ENCODE data around the gene GRIK4.

The GRIK4 gene

DNA sequence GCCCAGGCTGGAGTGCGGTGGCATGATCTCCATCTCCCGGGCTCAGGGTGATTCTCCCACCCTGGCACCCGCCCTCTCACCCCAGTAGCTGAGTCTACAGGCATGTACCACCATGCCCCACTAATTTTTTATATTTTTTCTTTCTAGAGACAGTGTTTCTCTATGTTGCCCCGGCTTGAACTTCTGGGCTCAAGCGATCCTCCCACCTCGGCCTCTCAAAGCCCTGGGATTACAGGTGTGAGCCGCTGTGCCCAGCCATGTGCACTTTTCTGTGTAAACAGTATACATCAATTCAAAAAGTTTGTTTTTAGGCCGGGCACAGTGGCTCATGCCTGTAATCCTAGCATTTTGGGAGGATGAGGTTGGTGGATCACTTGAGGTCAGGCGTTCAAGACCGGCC lies 14.7 kb downstream of the GRIK4 start:
- DNase-seq, result no peak

DNA sequence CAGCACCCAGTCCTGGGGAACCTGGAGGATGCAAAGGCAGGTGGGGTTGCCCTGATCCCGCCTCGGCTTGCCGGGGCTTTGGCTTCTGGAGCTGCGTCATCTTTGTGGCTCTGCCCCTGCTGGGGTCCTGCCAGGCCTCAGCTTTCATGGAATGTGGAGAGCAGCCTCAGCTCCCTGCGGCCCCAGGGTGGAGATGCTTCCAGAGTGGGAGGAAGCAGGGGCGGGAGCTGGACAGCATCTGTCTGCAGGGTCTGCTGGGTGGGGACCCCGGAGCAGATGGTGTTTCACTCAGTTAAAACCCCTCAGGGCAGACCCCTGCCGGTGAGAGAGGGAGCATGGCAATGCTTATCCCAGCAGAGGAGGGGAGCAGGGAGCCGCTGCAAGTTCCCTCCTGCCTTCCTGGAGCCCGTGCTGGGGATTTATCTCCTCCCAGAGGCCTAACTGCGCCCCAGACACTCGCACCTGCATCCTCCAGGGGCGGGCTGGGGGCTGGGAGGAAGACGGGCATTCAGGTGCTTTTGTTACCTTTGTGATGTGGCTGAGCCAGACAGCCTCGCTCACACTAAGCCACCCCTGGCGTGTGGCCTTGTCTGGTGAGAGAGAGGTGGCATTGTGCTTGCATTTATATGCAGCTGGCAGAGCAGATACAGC lies 15.7 kb downstream of the GRIK4 start:
- DNase-seq, result no peak

DNA sequence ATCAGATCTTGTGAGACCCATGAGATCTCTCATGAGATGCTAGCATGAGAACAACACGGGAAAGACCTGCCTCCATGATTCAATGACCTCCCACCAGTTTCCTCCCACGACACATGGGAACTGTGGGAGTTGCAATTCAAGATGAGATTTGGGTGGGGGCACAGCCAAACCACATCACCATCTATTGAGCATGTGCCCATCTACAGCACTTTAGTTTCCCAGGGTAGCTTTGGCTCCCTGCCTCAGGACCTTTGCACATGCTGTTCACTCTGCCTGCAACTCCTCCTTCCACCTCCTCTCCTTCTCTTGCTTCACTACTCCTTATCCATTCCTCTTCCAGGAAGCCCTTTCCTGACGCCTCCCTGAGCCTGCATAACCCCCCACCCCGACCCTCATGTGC lies 17.2 kb downstream of the GRIK4 start:
- DNase-seq, result no peak

DNA sequence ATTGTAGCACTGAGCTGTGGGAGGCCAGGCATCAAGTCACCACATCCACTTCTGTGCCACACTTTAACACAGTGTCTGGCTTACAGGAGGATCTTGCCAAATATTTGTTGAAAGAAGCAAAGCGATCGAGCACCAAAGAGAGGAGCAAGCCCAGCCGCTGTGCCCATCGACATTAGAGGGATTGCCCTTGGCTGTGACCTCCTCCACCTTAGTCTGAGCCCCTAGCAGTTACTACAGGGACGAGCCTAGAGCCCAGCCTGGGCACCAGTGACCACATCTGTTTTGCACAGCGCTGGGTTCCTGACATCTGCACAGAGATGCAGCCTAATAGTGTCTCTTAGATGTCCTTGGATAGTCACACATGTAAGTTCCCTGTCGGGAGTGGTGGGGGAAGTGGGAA lies 17.7 kb downstream of the GRIK4 start:
- no peak for DNase-seq

DNA sequence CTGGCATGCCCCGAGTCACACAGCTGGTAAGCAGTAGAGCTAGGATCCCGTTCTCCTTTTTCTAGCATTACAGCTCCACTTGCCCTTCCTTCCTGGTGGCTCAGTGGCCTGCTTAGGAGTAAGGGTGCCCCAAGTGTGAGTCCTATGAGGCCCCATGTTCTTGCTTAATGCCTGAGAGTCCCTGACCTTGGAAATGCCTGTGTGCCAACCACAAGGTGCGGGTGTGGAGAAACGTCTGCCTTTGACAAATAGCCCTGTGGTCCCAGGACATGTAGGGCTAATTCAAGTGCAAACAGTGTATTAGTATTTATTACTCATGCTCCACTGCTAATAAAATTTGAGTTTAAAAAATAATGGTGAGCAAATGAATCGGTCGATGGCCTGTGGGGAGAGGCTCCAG lies 18.4 kb downstream of the GRIK4 start:
- DNase-seq, result no peak

DNA sequence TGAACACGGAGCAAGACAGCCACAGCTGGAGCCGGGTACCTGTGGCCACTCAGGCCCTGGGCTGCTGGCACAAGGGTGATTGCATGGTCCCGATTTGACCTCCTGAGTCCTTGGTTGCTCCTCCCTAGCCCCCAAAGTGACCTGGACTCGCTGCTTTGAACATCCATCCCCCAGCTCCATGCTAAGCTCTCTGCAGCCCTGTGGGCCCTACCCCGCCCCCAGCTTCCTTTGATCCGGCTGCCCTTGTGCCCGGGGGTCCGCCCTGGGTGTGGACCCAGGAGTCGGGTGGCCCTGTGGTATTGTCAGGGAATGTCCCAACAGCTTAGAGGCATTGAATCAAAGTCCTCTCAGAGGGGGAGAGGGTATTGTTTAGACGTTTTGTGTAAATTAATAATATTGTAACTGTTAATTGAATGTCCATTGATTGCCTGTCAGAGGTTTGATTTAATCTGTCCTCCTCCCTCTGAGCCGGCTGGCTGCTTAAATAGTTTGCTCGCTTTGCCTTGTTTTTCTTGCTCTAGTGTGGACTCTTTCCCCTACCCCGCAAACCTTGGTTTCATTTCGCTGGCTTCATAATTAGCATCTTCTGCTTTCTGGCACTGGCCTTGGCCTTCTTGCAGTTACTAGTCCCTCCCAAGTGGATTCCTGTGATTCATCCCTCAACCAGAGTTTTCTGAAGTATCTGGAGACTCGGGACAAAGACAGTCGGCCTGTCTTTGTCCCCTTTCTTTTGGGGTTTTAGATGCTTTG lies 20.7 kb downstream of the GRIK4 start:
- no peak for DNase-seq

DNA sequence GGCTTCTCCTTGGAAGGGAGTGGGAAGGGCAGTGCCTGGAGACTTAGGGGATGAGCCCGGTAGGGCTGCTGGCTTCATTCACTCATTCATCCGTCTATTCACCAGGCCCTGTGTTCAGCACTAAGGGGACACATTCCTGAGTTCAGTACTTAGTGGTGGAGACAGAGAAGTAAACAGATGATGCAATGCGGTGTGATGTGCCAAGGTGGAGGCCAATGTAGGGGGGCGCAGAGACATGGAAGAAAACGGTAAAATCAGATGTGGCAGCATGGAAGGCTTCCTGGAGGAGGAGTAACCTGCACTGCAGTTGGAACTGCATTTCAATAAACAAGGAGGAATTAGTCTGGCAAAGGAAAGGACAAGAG lies 21.3 kb downstream of the GRIK4 start:
- DNase-seq, result no peak

DNA sequence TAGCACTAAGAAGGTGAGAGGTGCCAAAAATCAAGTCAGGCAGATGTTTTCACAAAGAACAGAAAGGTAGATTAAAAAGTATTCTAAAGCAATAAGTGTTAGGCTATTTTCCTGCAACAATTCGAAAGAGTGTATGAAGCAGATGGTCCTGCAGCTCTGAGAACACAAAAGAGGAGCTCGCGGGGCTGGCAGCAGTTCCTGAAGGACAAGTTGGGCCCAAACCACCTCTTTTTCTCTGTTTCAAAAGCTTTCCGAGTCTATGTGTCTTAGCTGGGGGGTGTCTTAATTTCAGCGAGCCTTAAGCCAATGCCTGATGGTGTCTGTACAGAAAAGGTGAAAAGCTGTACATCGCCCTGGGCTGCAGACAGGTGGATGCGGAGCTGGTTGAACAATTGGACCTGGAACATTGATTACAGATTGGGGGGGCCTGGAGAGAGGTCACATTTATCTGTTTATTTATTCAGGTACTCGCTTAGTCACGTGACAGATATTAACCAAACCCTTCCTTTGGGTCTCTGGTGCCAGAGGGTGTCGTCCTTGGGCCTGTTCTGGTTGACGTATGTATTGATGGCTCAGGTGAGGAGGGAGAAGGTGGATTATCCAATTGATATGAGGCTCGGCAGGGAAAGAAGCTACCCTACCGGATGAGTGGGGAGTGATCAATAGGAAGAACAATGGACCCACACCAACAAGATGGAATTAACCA lies 24.7 kb downstream of the GRIK4 start:
- no peak for DNase-seq

DNA sequence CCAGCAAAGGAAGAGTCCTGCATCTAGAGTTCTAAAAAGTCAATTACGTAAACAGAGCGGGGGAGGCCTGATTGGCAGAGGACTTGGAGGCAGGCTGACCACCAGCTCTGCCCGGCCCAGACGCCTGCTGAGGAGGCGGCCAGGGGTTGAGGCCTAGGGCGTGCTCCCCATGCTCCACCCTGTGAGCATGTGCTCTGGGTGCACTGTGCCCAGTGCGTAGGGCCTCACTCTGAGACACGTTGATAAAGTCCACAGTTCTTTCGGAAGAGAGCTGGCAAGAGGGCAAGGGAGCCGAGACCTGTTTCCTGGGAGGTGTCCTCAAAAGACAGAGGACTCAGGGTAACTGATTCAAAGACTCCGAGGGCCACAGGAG lies 25.2 kb downstream of the GRIK4 start:
- no peak for DNase-seq

DNA sequence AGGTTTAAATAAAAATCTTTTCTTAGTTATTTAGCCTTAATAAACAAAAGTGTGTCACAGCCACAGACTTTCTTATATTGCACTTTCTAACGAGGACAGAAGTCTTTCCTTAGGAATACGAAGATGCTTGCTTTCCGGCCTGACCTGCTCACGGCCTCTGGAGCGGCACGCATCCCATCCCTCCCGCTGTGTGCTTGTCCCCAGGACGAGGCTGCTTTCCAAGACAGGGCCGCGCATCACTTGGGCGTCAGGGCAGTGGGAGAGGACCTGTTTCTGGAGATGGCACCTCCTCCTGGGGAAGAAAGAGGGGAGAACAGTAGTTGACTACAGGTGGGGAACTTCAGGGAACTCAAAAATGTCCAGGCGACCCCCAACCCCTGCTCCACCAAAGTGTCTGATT lies 26.4 kb downstream of the GRIK4 start:
- DNase-seq, result no peak

DNA sequence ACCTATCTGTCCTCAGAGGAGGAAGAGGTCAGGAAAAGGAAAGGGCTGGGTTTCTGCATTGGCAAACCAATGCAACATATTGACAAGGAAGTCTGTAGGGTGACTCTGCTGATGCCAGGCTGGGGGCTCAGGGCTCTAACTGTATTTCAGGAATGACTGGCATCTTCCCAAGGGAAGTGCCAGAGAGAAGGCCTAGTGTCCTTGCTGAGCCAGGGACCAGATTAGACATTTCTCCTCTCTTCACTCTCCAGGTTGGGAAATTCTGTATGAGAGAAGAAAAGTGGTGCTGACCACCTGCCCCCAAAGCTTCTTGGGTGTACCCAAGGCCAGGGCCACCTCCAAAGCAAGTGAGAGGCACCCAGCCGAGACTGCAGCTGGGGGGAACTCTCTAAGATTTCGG lies 27.2 kb downstream of the GRIK4 start:
- no peak for DNase-seq

DNA sequence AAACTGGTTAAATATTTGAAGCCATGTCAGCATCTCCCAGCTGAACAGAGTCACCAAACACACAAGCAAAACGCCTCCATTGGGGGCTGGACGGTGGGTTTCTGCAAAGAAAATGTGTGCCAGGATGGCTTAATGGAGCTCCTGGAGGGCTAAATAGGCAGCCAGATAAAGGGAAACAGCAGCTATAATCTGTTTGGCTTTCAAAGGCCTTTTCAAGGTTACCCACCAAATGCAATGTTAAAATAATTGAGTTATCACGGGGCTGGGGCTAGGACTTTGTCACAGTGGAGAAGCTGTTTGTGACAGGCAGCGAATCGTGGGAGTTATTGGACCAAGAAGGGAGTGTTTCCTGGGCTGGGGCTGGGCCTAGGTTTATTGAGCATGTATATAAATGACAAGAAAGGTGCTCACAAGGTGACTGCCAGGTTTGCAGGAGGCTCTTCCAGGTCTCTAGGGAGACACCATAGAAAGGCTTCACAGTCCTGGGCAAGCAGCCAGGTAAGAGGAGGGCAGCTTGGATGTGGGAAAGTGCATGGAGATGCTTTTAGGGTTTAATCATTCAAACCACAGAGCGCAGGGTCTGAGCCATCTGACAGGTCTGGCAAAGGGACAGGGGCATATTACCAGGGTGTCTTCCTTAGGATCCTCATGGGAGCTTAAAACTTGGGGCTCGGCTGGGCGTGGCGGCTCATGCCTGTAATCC lies 28.3 kb downstream of the GRIK4 start:
- no peak for DNase-seq

DNA sequence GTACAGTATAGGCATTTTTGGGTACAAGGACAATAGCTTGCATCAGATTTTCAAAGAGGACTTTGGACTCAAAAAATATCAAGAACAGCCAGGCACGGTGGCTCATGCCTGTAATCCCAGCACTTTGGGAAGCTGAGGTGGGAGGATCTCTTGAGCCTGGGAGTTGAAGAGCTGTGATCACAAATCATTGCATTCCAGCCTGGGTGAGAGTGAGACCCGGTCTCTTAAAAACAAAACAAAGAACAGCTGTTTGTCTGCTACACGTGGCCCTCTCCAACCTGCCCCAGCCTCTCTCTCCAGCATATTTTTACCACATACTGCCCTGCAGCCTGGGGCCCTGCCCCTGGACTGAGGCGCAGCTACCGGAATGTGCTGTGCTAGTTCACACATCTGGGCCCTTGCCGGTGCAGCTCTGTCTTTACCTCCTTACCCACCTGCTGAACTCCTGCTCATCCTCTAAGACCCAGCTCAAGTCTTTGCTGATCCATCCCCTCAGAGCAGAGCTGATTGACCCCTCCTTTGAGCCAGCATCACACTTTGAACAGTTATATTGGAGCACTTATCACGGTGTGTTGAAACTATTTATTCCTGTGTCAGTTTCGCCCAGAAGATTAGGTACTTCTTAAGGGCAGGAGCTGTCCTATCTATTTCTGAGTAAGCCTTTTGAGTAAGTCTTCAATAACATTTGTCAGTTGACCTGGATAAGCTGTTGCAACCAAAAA lies 29.4 kb downstream of the GRIK4 start:
- no peak for DNase-seq

DNA sequence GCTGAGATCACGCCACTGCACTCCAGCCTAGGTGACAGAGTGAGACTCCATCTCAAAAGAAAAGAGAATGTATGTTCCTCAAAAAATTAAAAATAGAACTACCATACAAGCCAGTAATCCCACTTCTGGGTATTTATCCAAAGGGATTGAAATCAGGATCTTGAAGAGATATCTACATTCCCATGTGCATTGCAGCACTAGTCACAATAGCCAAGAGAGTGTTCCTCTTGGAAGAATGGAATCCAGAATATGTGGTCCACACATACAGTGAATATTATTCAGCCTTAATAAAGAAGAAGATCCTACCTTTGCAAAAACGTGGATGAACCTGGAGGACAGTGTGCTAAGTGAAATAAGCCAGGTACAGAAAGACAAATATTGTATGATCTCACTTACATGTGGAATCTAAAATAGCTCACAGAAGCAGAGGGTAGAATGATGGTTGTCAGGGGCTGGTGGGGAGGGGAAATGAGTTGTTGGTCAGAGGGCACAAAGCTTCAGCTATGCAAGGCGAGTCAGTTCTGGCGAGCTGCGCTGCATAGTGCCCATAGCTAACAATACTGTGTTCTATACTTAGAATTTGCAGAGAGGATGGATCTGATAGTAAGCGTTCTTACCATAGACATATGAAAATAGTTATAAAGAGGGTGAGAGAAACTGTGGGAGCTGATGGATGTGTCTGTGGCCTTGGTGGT lies 32.1 kb downstream of the GRIK4 start:
- DNase-seq, result no peak

DNA sequence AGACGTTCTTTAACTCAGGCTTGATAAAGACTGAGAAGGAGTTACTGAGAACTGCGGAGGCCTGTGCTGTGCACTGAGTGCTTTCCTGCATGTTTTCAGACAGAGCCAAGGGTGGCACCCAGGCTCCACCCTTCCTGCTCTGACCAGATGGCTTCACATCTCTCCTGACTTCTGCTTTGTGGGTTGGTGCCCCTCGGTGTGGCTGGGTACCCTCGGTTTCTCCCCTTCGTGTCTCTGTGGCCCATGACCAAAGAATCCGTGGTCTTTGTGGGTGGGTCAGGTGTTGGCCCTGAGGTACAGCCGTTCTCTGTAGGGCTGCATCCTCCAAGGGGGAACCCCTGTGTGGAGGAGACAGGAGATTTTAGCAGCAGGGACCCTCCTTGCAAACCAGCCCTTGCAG lies 34.3 kb downstream of the GRIK4 start:
- no peak for DNase-seq

DNA sequence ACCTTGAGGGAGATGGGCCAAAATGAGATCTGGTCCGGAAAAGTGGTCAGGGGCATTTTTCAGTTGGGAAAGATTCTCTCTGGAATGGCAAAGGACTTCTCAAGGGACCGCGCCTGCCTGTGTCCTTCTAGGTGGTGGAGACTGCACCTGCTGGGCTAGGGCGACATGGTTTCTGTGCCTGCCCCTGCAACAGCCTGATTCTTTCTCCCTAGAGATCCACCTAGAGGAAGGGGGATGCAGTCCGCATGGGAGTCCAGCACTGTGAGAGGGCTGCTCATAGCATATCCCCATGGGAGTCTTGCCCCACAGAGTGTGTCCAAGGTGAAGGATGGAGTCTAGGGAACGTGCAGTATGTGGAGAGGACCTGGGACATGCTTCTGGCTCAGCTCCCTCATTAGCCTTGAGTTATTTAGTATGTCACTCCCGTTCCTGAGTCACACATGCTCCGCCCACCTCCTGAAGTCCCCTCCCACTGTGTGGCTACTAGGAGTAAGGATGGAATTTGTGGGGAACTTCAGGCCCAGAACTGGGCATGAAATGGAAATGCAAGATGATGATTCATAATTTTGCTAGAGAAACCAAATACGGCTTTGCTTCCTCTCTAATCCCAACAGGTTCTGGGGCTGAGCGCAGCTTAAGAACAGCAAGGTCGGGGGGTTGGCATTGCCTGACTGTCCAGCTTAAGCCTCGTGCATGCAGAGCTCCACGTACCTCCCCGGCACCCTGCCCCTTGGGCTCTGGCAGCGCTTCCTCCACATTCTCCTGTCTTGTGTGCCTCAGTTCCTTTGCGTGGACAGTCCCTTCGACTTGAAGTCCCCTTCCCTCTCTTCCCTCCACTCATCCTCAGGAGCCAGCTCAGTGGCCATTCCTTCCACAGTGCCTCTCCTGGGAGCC lies 35.0 kb downstream of the GRIK4 start:
- DNase-seq, result no peak

DNA sequence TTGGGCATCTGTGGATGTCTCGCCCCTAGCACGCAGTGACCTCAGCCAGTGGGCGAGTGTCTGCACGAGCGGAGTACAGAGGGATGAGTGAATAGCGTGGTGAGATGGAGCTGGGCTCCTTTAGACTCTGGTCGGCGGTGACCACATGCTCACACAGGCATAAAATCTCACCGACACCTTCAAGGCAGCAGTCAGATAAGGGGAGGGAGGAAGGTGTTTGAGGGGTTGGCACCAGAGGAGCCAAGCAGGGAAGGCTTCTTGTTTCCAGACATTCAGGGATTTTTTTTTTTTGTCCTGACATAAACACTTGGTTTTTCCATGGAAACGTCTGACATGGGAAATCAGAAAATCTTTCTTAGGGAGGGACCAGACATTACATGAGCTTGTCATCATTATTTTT lies 35.8 kb downstream of the GRIK4 start:
- no peak for DNase-seq

DNA sequence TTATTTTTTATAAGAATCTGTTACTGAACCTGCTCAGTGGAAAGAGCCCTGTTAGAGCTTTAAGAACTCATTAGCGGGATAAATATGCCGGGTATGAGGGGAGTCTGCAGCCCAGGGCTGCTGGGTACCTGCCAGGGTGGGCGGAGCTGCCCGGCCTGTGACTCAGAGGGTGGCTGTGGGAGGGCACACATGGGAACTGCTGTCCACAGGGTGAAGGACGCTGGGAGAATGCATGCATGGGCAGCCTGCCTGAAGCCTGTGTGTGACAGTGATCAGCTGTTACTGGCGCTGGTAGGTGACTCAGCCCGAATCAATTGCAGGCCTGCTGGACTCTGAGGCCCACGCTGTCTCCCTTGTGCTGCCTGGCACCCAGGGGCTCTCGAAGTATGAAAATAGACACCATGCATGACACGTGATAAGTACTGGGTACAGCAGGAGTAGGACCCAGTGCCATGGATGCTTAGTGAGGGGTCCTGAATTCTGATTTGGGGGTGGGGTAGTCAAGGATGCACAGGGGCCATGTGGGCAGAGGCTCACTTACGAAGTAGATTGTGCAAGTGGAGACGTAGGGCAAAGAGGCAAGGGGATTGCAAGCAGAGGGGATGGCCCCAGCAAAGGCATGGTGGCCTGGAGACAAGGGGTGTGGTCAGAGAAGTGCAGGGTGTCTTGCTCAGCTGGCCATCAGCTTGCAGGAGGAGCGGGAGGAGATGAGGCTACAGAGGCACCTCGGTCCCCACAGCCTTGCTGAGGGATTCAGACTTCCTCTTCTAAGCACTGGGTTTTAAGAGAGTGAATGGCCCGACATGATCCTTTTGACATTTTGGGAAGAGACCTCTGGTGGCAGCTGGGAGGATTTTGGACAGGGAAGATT lies 36.5 kb downstream of the GRIK4 start:
- no peak for DNase-seq

DNA sequence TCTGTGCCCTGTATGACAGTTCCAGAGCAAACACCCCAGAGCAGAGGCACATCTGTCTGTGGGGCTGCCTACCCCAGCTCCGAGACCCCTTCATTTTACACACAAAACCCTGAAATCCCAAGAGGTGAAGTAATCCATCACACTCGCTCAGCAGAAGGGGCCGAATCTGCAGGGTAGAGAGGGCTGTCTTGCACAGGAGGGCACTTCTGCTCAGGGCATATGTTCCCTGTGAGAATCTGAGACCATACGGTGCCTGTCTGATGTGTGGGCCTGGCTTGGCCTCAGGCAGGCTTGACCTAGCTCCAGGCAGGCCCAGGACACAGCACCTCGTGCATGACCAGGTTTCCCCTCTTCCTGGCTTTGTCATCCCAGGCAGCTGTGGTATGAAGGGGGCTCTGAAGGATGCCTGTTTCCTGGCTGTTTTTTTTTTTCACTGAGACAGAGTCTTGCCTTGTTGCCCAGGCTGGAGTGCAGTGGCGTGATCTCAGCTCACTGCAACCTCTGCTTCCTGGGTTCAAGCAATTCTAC lies 37.2 kb downstream of the GRIK4 start:
- no peak for DNase-seq

DNA sequence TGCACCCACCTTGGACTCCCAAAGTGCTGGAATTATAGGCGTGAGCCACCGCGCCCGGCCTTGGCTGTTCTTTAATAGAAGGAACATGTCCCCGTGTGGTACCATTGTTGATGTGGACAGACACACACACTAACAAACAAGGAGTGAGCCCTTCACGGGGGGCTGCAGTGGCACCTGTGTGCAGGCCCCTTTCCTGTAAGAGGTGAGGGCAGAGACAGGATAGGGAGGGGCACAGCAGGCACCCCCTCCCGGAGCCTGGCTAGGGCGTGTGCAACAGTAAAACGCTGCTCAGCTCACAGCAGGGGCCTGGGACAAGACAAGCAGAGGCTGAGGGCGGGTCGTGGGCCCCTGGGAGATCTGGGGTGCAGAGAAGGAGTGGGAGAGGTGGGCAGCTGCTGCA lies 37.8 kb downstream of the GRIK4 start:
- no peak for DNase-seq
